ENCODE data around the gene AIPL1. TPM values are rescaled to one million over a fixed set of nuclear protein-coding genes. Genes with fewer than 3 reads are reported as not detected.

AIPL1 gene
- total RNA-seq, 2 experiments from 2014 or later = not detected

DNA sequence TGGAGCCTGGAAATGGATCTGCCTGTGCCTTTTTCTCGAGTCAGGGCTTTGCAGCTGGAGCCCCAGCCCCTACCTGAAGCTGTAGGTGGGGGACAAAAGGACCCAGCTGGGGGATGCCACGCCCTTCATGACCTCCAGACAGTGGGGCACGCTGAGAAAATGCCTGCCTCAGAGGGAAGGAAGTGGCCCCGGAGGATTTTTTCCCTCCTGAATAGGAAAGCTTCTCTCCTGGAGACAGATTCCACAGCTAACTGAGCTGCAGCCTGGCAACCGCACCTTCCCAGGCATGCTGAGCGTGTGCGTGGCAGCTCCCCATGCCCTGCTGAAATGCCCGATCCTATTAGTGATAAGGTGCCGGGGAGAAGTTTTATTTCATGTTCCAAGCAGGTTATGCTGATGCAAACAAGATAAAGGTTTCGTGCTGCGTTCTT is 58.0 kb downstream of the AIPL1 start:
- intact Hi-C loops (cut with micrococcal nuclease; ENCODE audit: unreplicated experiment) = no loop called here
- H3K4me1 ChIP-seq (ENCODE audit: insufficient read depth, low read length, poor library complexity, severe bottlenecking) = peaks cover 4% of the 10 kb centered on the region
- no peaks in the 10 kb centered on the region for H4K20me1 ChIP-seq (ENCODE audit: insufficient read depth, low read length)
- no peaks in the 10 kb centered on the region for H3K9me2 ChIP-seq (ENCODE audit: insufficient read depth, low read length)
- ChIA-PET POLR2A (no interaction called here), CTCF (ENCODE audit: unreplicated experiment) (no interaction called here)
- peaks cover 14% of the 10 kb centered on the region; the same call in 1 of the 2 replicates for H3K9me3 ChIP-seq (ENCODE audit: low read length)
- H3K4me2 ChIP-seq (ENCODE audit: low read length) = no peak overlapping the region
- no peak overlapping the region for H3K27ac ChIP-seq (ENCODE audit: low read depth, low read length, poor library complexity, severe bottlenecking)
- no peaks in the 10 kb centered on the region for H3K36me3 ChIP-seq (ENCODE audit: insufficient read depth, low read length)
- no peak for DNase-seq (ENCODE audit: low spot score)
- H2AFZ ChIP-seq (ENCODE audit: low read length) = no peak overlapping the region
- TF ChIP-seq EZH2phosphoT487 (IDR thresholded peaks at IDR 0.05; ENCODE audit: borderline replicate concordance, low read depth, low read length) = no peak
- TF ChIP-seq CTCF (conservative IDR thresholded peaks at IDR 0.05; ENCODE audit: low read length) = no peak
- BruUV-seq (replicated peaks) = no TSS peak
- H3K4me3 ChIP-seq (ENCODE audit: low read depth, low read length, poor library complexity, severe bottlenecking) = no peak overlapping the region
- H3K79me2 ChIP-seq (ENCODE audit: insufficient read depth, low read depth, low read length) = no peaks in the 10 kb centered on the region

- H2AFZ ChIP-seq (ENCODE audit: low read length) = no peak overlapping the region
- POLR2A ChIA-PET = no interaction called here
- CTCF ChIA-PET (ENCODE audit: unreplicated experiment) = no interaction called here
- H3K9me2 ChIP-seq (ENCODE audit: insufficient read depth, low read length) = no peaks in the 10 kb centered on the region
- no peak for DNase-seq (ENCODE audit: low spot score)
- no TSS peak for BruUV-seq (replicated peaks)
- no peak overlapping the region for H3K4me2 ChIP-seq (ENCODE audit: low read length)
- no peaks in the 10 kb centered on the region for H3K36me3 ChIP-seq (ENCODE audit: insufficient read depth, low read length)
- peaks cover 4% of the 10 kb centered on the region for H3K4me1 ChIP-seq (ENCODE audit: insufficient read depth, low read length, poor library complexity, severe bottlenecking)
- intact Hi-C loops (cut with micrococcal nuclease; ENCODE audit: unreplicated experiment) = no loop called here
- H3K79me2 ChIP-seq (ENCODE audit: insufficient read depth, low read depth, low read length) = no peaks in the 10 kb centered on the region
- H3K27ac ChIP-seq (ENCODE audit: low read depth, low read length, poor library complexity, severe bottlenecking) = no peak overlapping the region
- peaks cover 14% of the 10 kb centered on the region; the same call in 1 of the 2 replicates for H3K9me3 ChIP-seq (ENCODE audit: low read length)
- no peak for TF ChIP-seq CTCF (conservative IDR thresholded peaks at IDR 0.05; ENCODE audit: low read length)
- no peak for TF ChIP-seq EZH2phosphoT487 (IDR thresholded peaks at IDR 0.05; ENCODE audit: borderline replicate concordance, low read depth, low read length)
- no peaks in the 10 kb centered on the region for H4K20me1 ChIP-seq (ENCODE audit: insufficient read depth, low read length)
- H3K4me3 ChIP-seq (ENCODE audit: low read depth, low read length, poor library complexity, severe bottlenecking) = no peak overlapping the region
Observed at GRCh38 chr17:6374761-6375312, 60.1 kb downstream of the AIPL1 start.

DNA sequence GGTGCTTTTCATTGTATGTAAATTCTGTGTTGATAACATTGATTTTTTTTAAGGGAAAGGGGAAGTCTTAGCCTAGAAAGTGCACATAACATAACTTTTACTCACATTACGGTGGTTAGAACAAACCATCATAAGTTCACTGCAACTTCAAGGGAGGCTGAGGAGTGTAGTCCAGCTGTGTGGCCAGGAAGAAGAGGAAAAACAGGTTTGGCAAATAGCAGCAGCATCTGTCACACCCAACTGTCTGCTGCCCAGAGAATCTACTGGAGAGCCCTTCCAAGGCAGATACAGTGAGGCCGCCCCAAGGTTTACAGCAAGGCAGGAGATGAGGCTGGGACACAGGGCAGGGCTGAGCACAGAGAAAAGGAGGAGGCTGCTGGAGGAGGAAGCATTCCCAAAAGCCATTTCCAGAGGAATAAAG is 60.6 kb downstream of the AIPL1 start:
- H3K27ac ChIP-seq (ENCODE audit: low read depth, low read length, poor library complexity, severe bottlenecking) = no peak overlapping the region
- no peak for DNase-seq (ENCODE audit: low spot score)
- H3K4me2 ChIP-seq (ENCODE audit: low read length) = no peak overlapping the region
- no peak overlapping the region for H3K4me3 ChIP-seq (ENCODE audit: low read depth, low read length, poor library complexity, severe bottlenecking)
- no peak overlapping the region for H2AFZ ChIP-seq (ENCODE audit: low read length)
- ChIA-PET POLR2A (no interaction called here), CTCF (ENCODE audit: unreplicated experiment) (no interaction called here)
- peaks cover 4% of the 10 kb centered on the region for H3K4me1 ChIP-seq (ENCODE audit: insufficient read depth, low read length, poor library complexity, severe bottlenecking)
- peaks cover 14% of the 10 kb centered on the region; the same call in 1 of the 2 replicates for H3K9me3 ChIP-seq (ENCODE audit: low read length)
- intact Hi-C loops (cut with micrococcal nuclease; ENCODE audit: unreplicated experiment) = no loop called here
- H4K20me1 ChIP-seq (ENCODE audit: insufficient read depth, low read length) = no peaks in the 10 kb centered on the region
- H3K79me2 ChIP-seq (ENCODE audit: insufficient read depth, low read depth, low read length) = no peaks in the 10 kb centered on the region
- no peaks in the 10 kb centered on the region for H3K9me2 ChIP-seq (ENCODE audit: insufficient read depth, low read length)
- no peaks in the 10 kb centered on the region for H3K36me3 ChIP-seq (ENCODE audit: insufficient read depth, low read length)
- TF ChIP-seq EZH2phosphoT487 (IDR thresholded peaks at IDR 0.05; ENCODE audit: borderline replicate concordance, low read depth, low read length) = no peak
- TF ChIP-seq CTCF (conservative IDR thresholded peaks at IDR 0.05; ENCODE audit: low read length) = no peak
- no TSS peak for BruUV-seq (replicated peaks)
